ENCODE measurements around the gene CHCHD5. TPM values are rescaled to one million over a fixed set of nuclear protein-coding genes. Genes with fewer than 3 reads are reported as not detected.
"Not testable (repeated sequence)": the region's sequence is repeated elsewhere in the genome, so short reads cannot be mapped to it uniquely, and the experiment has no call there.

CHCHD5 gene
- polyA plus RNA-seq, 3 donors, result 37.1 to 77.3 (median 56.2) TPM

DNA sequence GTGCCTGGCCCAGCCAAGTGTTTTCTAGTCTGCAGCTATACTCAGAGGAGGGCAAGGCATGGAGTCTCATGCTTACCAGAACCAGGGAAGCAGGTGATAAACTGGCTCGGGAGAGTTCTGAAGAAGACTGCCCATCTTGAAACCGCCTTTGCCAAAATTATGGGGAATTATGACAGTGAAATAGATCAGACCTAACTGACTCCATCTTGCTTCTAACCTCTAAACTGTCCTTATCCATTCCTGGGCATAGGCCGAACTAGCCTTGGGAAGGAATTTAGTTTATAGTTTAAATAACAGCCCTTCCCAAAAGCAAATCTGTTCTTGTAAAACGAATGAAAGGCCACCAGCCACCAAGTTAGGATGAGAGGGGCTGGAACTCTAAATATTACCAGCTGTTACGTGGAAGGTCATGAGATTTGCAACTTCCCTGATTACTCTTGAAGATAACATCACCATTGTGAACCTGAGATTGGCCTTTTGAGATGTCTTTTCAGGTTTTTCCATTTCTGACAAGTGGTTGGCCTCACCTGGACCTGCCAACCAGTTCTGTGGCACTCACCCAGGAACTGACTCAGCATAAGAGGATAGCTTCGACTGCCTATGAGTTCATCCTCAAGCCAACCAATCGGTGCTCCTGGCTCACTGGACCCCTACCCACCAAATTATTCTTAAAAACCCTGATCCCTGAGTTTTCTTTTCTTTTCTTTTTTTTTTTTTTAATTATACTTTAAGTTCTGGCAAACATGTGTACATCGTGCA, 23.4 kb downstream of the CHCHD5 start:
- Mint-ChIP-seq H3K4me1 (no peaks in the 10 kb centered on the region), H3K9me3 (peaks cover 0 to 4% (median 3%) of the 10 kb centered on the region in 7 donors), H3K36me3 (peaks cover 0 to under 1% of the 10 kb centered on the region in 2 donors), H3K27me3 (ENCODE audit: low read depth in 3 of 3) (peaks cover 0 to 4% (median 2%) of the 10 kb centered on the region in 3 donors), H3K27ac (peak overlapping the region in 1 of 7 donors; percentile 13), H3K4me3 (no peak overlapping the region)
- Histone ChIP-seq H3K4me3 (replicated peaks in 1 of 3; ENCODE audit: low read depth in 2 of 3, low read length in 3 of 3) (no peak overlapping the region), H4K20me1 (ENCODE audit: insufficient read depth, low read length) (no peaks in the 10 kb centered on the region), H3K27me3 (ENCODE audit: control insufficient read depth in 2 of 2, insufficient read depth in 2 of 2, low read length in 2 of 2) (no peaks in the 10 kb centered on the region), H3K9ac (ENCODE audit: insufficient read depth, low read length, poor library complexity, severe bottlenecking) (no peak overlapping the region), H3K4me2 (replicated peaks; ENCODE audit: extremely low read depth, low read length, poor library complexity, severe bottlenecking) (no peak overlapping the region), H2AFZ (ENCODE audit: insufficient read depth, low read depth, low read length, poor library complexity, severe bottlenecking) (no peak overlapping the region), H3K79me2 (ENCODE audit: insufficient read depth, low read length) (no peaks in the 10 kb centered on the region), H3K36me3 (replicated peaks in 1 of 2; ENCODE audit: control insufficient read depth in 1 of 2, insufficient read depth in 2 of 2, low read length in 2 of 2) (no peaks in the 10 kb centered on the region), H3K27ac (ENCODE audit: low read depth in 1 of 2, low read length in 2 of 2) (no peak overlapping the region), H3K4me1 (ENCODE audit: control insufficient read depth in 1 of 2, insufficient read depth in 2 of 2, low read length in 2 of 2) (no peaks in the 10 kb centered on the region), H3K9me3 (replicated peaks in 1 of 2; ENCODE audit: control insufficient read depth in 1 of 2, insufficient read depth in 1 of 2, low read length in 2 of 2) (no peaks in the 10 kb centered on the region)
- TF ChIP-seq, protein P1, sequence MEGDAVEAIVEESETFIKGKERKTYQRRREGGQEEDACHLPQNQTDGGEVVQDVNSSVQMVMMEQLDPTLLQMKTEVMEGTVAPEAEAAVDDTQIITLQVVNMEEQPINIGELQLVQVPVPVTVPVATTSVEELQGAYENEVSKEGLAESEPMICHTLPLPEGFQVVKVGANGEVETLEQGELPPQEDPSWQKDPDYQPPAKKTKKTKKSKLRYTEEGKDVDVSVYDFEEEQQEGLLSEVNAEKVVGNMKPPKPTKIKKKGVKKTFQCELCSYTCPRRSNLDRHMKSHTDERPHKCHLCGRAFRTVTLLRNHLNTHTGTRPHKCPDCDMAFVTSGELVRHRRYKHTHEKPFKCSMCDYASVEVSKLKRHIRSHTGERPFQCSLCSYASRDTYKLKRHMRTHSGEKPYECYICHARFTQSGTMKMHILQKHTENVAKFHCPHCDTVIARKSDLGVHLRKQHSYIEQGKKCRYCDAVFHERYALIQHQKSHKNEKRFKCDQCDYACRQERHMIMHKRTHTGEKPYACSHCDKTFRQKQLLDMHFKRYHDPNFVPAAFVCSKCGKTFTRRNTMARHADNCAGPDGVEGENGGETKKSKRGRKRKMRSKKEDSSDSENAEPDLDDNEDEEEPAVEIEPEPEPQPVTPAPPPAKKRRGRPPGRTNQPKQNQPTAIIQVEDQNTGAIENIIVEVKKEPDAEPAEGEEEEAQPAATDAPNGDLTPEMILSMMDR (IDR thresholded peaks at IDR 0.05), result no peak
- intact Hi-C loops (cut with micrococcal nuclease), result no loop called here
- WGBS (ENCODE audit: insufficient coverage), result 71% methylated on average over 3 of the region's 8 CpGs
- DNase-seq, result no peak

DNA sequence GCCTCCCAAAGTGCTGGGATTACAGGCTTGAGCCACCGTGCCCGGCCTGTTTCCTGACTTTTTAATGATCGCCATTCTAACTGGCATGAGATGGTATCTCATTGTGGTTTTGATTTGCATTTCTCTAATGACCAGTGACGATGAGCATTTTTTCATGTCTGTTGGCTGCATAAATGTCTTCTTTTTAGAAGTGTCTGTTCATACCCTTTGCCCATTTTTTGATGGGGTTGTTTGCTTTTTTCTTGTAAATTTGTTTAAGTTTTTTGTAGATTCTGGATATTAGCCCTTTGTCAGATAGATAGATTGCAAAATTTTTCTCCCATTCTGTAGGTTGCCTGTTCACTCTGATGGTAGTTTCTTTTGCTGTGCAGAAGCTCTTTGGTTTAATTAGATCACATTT, 24.9 kb downstream of the CHCHD5 start:
- H3K4me2 ChIP-seq (replicated peaks; ENCODE audit: extremely low read depth, low read length, poor library complexity, severe bottlenecking); H3K79me2 ChIP-seq (ENCODE audit: insufficient read depth, low read length); H3K4me1 Mint-ChIP-seq; H3K9ac ChIP-seq (ENCODE audit: insufficient read depth, low read length, poor library complexity, severe bottlenecking); DNase-seq; H3K27me3 Mint-ChIP-seq (ENCODE audit: low read depth in 3 of 3); H3K36me3 ChIP-seq (replicated peaks in 1 of 2; ENCODE audit: control insufficient read depth in 1 of 2, insufficient read depth in 2 of 2, low read length in 2 of 2); H4K20me1 ChIP-seq (ENCODE audit: insufficient read depth, low read length); H3K27me3 ChIP-seq (ENCODE audit: control insufficient read depth in 2 of 2, insufficient read depth in 2 of 2, low read length in 2 of 2); H3K27ac ChIP-seq (ENCODE audit: low read depth in 1 of 2, low read length in 2 of 2); H3K4me3 Mint-ChIP-seq; H3K4me1 ChIP-seq (ENCODE audit: control insufficient read depth in 1 of 2, insufficient read depth in 2 of 2, low read length in 2 of 2); H2AFZ ChIP-seq (ENCODE audit: insufficient read depth, low read depth, low read length, poor library complexity, severe bottlenecking); H3K4me3 ChIP-seq (replicated peaks in 1 of 3; ENCODE audit: low read depth in 2 of 3, low read length in 3 of 3); H3K9me3 Mint-ChIP-seq; H3K9me3 ChIP-seq (replicated peaks in 1 of 2; ENCODE audit: control insufficient read depth in 1 of 2, insufficient read depth in 1 of 2, low read length in 2 of 2); H3K36me3 Mint-ChIP-seq; intact Hi-C loops (cut with micrococcal nuclease): not testable (repeated sequence)
- peak overlapping the region in 1 of 7 donors; percentile 37 for H3K27ac Mint-ChIP-seq
- no CpG with 5 or more reads among the region's 4 CpGs for WGBS (ENCODE audit: insufficient coverage)

DNA sequence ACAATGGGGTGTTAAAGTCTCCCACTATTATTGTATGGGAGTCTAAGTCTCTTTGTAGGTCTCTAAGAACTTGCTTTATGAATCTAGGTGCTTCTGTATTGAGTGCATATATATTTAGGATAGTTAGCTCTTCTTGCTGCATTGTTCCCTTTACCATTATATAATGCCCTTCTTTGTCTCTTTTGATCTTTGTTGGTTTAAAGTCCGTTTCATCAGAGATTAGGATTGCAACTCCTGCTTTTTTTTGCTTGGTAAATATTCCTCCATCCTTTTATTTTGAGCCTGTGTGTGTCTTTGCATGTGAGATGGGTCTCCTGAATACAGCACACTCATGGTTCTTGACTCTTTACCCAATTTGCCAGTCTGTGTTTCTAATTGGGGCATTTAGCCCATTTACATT, 27.9 kb downstream of the CHCHD5 start:
- WGBS (ENCODE audit: insufficient coverage), result no CpG with 5 or more reads among the region's 1 CpG

More for the DNA sequence above, 27.9 kb downstream of the CHCHD5 start:
- H3K27ac Mint-ChIP-seq; intact Hi-C loops (cut with micrococcal nuclease); H3K27me3 Mint-ChIP-seq (ENCODE audit: low read depth in 3 of 3); H3K27me3 ChIP-seq (ENCODE audit: control insufficient read depth in 2 of 2, insufficient read depth in 2 of 2, low read length in 2 of 2); H3K9me3 ChIP-seq (replicated peaks in 1 of 2; ENCODE audit: control insufficient read depth in 1 of 2, insufficient read depth in 1 of 2, low read length in 2 of 2); H2AFZ ChIP-seq (ENCODE audit: insufficient read depth, low read depth, low read length, poor library complexity, severe bottlenecking); H3K4me2 ChIP-seq (replicated peaks; ENCODE audit: extremely low read depth, low read length, poor library complexity, severe bottlenecking); H3K4me1 Mint-ChIP-seq; H3K79me2 ChIP-seq (ENCODE audit: insufficient read depth, low read length); H3K4me3 Mint-ChIP-seq; H4K20me1 ChIP-seq (ENCODE audit: insufficient read depth, low read length); H3K36me3 ChIP-seq (replicated peaks in 1 of 2; ENCODE audit: control insufficient read depth in 1 of 2, insufficient read depth in 2 of 2, low read length in 2 of 2); DNase-seq; H3K27ac ChIP-seq (ENCODE audit: low read depth in 1 of 2, low read length in 2 of 2); H3K4me1 ChIP-seq (ENCODE audit: control insufficient read depth in 1 of 2, insufficient read depth in 2 of 2, low read length in 2 of 2); H3K36me3 Mint-ChIP-seq; H3K9me3 Mint-ChIP-seq; H3K9ac ChIP-seq (ENCODE audit: insufficient read depth, low read length, poor library complexity, severe bottlenecking); H3K4me3 ChIP-seq (replicated peaks in 1 of 3; ENCODE audit: low read depth in 2 of 3, low read length in 3 of 3): not testable (repeated sequence)

All from CD14-positive monocyte (primary cell).